Measurements from ENCODE around the gene CDKN1C. TPM values are rescaled to one million over a fixed set of nuclear protein-coding genes. Genes with fewer than 3 reads are reported as not detected.

Gene CDKN1C
- total RNA-seq, 4 donors from 2014 or later = 87.0 to 201 (median 121) TPM

DNA sequence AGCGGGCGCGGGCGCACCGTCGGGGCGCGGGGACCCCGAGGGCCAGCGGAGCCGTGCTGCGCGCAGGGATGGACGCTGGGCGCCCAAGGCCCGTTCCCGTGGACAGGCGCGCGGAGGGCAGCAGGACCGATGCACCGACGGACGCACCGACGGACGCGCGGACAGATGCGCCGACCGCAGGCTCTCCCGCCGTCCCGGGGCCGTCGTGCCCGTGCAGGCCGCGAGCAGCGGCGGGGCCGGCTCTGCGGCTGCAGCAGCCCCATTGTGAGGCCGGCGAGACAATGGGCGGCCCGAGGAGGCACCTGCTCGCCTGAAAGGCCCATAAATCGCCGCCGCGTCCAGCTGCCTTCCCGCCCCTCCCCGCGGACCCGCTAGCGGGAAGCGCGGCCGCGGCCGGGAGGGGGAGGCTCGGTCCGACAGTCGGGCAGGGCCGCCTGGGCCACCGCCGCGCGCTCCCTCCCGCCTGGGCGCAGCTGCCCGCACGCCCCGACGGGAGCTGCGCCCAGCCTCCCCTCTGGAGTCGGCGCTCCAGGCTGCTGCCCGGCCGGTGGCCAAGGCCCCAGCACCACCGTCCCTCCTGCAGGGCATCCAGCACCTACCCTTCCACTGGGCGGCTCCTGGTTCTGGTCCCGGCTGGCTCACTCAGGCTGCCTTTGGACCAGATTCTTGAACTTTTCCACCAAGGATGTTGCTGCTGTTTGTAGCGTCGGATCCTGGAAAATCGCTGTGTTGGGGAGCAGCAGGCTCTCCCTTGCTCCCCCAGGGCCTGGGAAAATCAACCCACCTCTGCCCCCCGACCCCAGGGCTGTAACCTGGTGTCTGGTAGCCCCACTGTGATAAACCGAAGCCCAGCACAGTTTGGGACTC, 15.8 kb downstream of the CDKN1C start:
- TF ChIP-seq EP300 (IDR thresholded peaks at IDR 0.05) = no peak
- TF ChIP-seq POLR2AphosphoS5 (IDR thresholded peaks at IDR 0.05) = no peak
- TF ChIP-seq, protein P1, sequence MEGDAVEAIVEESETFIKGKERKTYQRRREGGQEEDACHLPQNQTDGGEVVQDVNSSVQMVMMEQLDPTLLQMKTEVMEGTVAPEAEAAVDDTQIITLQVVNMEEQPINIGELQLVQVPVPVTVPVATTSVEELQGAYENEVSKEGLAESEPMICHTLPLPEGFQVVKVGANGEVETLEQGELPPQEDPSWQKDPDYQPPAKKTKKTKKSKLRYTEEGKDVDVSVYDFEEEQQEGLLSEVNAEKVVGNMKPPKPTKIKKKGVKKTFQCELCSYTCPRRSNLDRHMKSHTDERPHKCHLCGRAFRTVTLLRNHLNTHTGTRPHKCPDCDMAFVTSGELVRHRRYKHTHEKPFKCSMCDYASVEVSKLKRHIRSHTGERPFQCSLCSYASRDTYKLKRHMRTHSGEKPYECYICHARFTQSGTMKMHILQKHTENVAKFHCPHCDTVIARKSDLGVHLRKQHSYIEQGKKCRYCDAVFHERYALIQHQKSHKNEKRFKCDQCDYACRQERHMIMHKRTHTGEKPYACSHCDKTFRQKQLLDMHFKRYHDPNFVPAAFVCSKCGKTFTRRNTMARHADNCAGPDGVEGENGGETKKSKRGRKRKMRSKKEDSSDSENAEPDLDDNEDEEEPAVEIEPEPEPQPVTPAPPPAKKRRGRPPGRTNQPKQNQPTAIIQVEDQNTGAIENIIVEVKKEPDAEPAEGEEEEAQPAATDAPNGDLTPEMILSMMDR (IDR thresholded peaks at IDR 0.05) = no peak
- TF ChIP-seq POLR2A (IDR thresholded peaks at IDR 0.05) = no peak
- Histone ChIP-seq H3K27ac (no peak overlapping the region), H3K27me3 (peaks cover 65% of the 10 kb centered on the region), H3K36me3 (no peaks in the 10 kb centered on the region), H3K4me1 (no peaks in the 10 kb centered on the region), H3K9me3 (peaks cover 0 to 5% (median 0%) of the 10 kb centered on the region in 3 donors), H3K4me3 (no peak overlapping the region)
- no peak for ATAC-seq
- WGBS, 2 donors (ENCODE audit: low coverage in 1 of 2) = 100% methylated on average over 3 of the region's 90 CpGs; no CpG with 5 or more reads in 1 of the 2 donors

DNA sequence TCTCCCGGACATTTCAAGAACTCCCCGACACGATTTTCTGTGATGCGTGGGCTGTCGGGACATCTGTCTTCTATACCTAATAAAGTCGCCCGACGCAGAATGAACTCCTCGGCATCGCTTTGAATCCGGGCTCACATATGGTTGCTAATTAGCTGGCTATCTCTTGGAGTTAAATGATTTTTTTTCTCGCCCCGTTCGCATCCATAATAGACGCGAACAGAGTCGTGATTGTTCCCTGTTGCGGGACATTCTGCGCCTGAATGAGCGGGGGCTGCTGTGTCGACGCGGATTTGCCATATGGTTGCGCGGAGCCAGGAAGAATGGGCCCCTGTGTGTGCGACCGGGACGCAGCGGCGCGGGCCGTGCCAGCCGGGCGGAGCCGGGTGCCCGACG, 16.4 kb downstream of the CDKN1C start:
- peaks cover 0 to 5% (median 0%) of the 10 kb centered on the region in 3 donors for H3K9me3 ChIP-seq
- no peak for ATAC-seq
- TF ChIP-seq POLR2AphosphoS5 (IDR thresholded peaks at IDR 0.05) (no peak), POLR2A (IDR thresholded peaks at IDR 0.05) (no peak)
- TF ChIP-seq, protein P1 (IDR thresholded peaks at IDR 0.05) = no peak
- no peaks in the 10 kb centered on the region for H3K4me1 ChIP-seq
- 31% methylated on average over 13 of the region's 37 CpGs; no CpG with 5 or more reads in 1 of the 2 donors for WGBS, 2 donors (ENCODE audit: low coverage in 1 of 2)
- H3K27ac ChIP-seq = no peak overlapping the region
- H3K36me3 ChIP-seq = no peaks in the 10 kb centered on the region
- H3K27me3 ChIP-seq = peaks cover 67% of the 10 kb centered on the region
- no peak overlapping the region for H3K4me3 ChIP-seq

DNA sequence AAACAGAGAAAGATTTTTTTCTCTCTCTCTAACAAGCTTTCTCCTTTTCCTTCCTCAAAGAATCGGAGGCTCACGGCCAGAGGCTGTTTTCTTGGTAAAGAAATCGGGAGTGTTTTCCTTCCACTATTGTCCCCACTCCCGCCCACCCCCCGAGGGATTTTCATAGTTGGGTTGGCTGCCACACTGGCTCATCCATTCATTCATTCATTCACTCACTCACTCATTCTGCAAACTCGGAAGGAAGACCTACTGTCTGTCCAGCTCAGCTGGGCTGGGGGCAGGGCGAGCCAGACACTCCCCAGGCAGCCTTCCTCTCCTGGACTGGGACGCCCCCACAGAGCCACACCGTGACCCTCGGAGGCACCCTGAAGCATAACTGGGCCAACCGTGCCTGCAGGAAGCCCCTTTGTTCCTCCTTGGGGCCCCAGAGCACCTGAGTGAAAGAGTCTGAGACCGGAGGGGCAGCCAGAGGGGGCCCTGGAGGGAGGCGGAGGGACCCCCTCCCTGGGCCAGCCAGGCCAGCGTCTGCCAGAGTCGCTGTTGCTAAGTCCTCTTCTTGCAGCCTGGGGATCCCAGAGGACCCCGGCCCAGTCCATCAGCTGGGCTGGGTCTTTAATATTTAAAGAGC, 17.0 kb downstream of the CDKN1C start:
- Histone ChIP-seq H3K27ac (no peak overlapping the region), H3K4me1 (no peaks in the 10 kb centered on the region), H3K27me3 (peaks cover 69% of the 10 kb centered on the region), H3K36me3 (no peaks in the 10 kb centered on the region), H3K9me3 (peaks cover 0 to 5% (median 0%) of the 10 kb centered on the region in 3 donors), H3K4me3 (peak overlapping the region in 1 of 2 donors; percentile 24)
- TF ChIP-seq POLR2AphosphoS5 (IDR thresholded peaks at IDR 0.05) (no peak), EP300 (IDR thresholded peaks at IDR 0.05) (no peak), POLR2A (IDR thresholded peaks at IDR 0.05) (no peak)
- TF ChIP-seq, protein P1 (IDR thresholded peaks at IDR 0.05) = no peak
- no peak for ATAC-seq
- WGBS, 2 donors (ENCODE audit: low coverage in 1 of 2) = 43 to 88% methylated on average over 2 to 5 of the region's 16 CpGs

DNA sequence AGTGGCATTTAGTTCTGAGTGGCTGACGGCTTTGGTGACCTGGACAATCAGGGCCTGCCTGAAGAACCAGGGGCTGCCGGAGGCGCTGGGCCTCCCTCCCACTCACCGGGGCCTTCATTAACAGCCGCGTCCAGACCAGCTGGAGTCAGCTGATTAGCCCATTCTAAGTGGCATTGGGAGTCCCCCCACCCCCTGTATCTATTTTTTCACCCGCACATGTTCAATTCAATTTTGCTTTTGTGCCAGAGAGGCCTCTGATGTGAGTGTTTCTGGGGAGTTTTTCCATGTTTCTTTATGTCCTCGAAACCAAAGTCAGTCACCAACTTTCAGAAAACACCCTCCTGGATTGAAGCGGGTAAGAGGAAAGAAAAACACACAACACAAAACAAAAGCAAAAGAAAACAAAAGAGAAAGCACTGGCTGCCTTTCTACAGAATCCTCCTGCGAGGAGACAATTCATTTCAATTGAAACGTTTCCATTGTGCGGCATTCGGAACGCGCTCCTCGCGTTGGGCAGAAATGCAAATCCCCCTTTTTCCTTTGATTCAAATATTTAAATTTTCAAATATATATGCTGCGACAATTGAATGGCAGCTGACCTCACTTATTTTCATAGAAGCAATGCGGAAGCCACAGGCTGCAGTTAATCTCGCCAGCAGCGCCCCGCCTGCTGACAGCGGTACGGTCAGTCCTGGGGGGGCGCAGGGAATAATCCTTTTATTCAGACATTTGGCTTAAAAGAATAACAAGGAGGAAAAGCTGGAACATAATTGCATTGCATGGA, 17.7 kb downstream of the CDKN1C start:
- no peak for ATAC-seq
- peaks cover 0 to 3% (median 2%) of the 10 kb centered on the region in 3 donors for H3K4me1 ChIP-seq
- H3K27ac ChIP-seq = no peak overlapping the region
- no peaks in the 10 kb centered on the region for H3K36me3 ChIP-seq
- TF ChIP-seq, protein P1 (IDR thresholded peaks at IDR 0.05) = no peak
- no peak for TF ChIP-seq POLR2A (IDR thresholded peaks at IDR 0.05)
- no peak for TF ChIP-seq EP300 (IDR thresholded peaks at IDR 0.05)
- TF ChIP-seq POLR2AphosphoS5 (IDR thresholded peaks at IDR 0.05) = no peak
- H3K4me3 ChIP-seq = peak overlapping the region in 1 of 2 donors; percentile 24
- H3K9me3 ChIP-seq = peaks cover 0 to 5% (median 0%) of the 10 kb centered on the region in 3 donors
- WGBS, 2 donors (ENCODE audit: low coverage in 1 of 2) = 68 to 82% methylated on average over 18 to 21 of the region's 25 CpGs
- H3K27me3 ChIP-seq = peaks cover 72% of the 10 kb centered on the region
